CD4-positive, alpha-beta T cell (primary cell): Measurements from ENCODE around the gene CCDC183. TPM values are rescaled to one million over a fixed set of nuclear protein-coding genes. Genes with fewer than 3 reads are reported as not detected.

Experiments
- ATAC-seq: fragments of 200-7000 bp; cut with Tn5 transposase; one replicate; pipeline ENCODE4 v1.10.0; 2022; ENCODE audit warnings: mild to moderate bottlenecking; ENCODE audit not compliant: poor library complexity
- CTCF ChIA-PET: fragments of 350-600 bp; sonication (Branson Sonifier 250); formaldehyde crosslinking; loops from one replicate; lab custom pipeline; 2021; ENCODE audit warnings: antibody characterized with exemption, inconsistent platforms; lab: Charles Lee
- POLR2A ChIA-PET: fragments of 350-600 bp; sonication (Branson Sonifier 250); formaldehyde crosslinking; loops from one replicate; lab custom pipeline; 2021; ENCODE audit warnings: antibody characterized with exemption, inconsistent platforms; lab: Charles Lee
- DNase-seq, 14 experiments: peaks; one replicate each; pipeline ENCODE4 v3.0.0-alpha.2; 2013 to 2020; ENCODE audit warnings: mixed read lengths in 2 of 14
- H3K27ac ChIP-seq, 2 donors: one replicate each; pipeline versions ENCODE4 v1.5.1 to v1.7.0; 2013; ENCODE audit warnings: low read length in 2 of 2, low read depth in 1 of 2, mild to moderate bottlenecking in 1 of 2
- H3K27me3 ChIP-seq, 2 experiments: 1 replicate in 1 of 2; 2 replicates in 1 of 2; pipeline versions ENCODE4 v1.6.1 to v1.7.0; 2013; ENCODE audit warnings: low read length in 2 of 2, control low read depth in 1 of 2, mild to moderate bottlenecking in 1 of 2, moderate library complexity in 1 of 2; ENCODE audit not compliant: insufficient read depth in 2 of 2, control insufficient read depth in 1 of 2
- H3K36me3 ChIP-seq: one replicate; pipeline ENCODE4 v1.6.1; 2013; ENCODE audit warnings: low read length, control low read depth; ENCODE audit not compliant: insufficient read depth
- H3K4me1 ChIP-seq: one replicate; pipeline ENCODE4 v1.6.1; 2013; ENCODE audit warnings: low read length, control low read depth; ENCODE audit not compliant: insufficient read depth
- H3K4me3 ChIP-seq: one replicate; pipeline ENCODE4 v1.5.1; 2013; ENCODE audit warnings: mild to moderate bottlenecking, low read length, moderate library complexity
- H3K9me3 ChIP-seq, 2 experiments: 1 replicate in 1 of 2; 2 replicates in 1 of 2; pipeline versions ENCODE4 v1.6.1 to v1.7.0; 2013; ENCODE audit warnings: low read length in 2 of 2, mild to moderate bottlenecking in 2 of 2, control low read depth in 1 of 2, moderate library complexity in 1 of 2; ENCODE audit not compliant: control insufficient read depth in 1 of 2, insufficient read depth in 1 of 2
- H3K27ac Mint-ChIP-seq: one replicate; pipeline ENCODE4 v1.8.0; 2020; ENCODE audit warnings: mixed read lengths
- H3K27me3 Mint-ChIP-seq: one replicate; pipeline ENCODE4 v1.8.0; 2021; ENCODE audit warnings: mixed read lengths
- H3K36me3 Mint-ChIP-seq: one replicate; pipeline ENCODE4 v1.8.0; 2021; ENCODE audit warnings: low read depth, mixed read lengths
- H3K4me1 Mint-ChIP-seq: one replicate; pipeline ENCODE4 v1.8.0; 2021; ENCODE audit warnings: low read depth, mixed read lengths
- H3K4me3 Mint-ChIP-seq: one replicate; pipeline ENCODE4 v1.8.0; 2020; ENCODE audit warnings: mild to moderate bottlenecking, mixed read lengths
- H3K9me3 Mint-ChIP-seq: one replicate; pipeline ENCODE4 v1.8.0; 2020; ENCODE audit warnings: mixed read lengths
- intact Hi-C, 2 experiments: fragments of 100-400 bp; cut with DNase I in 1 of 2; cut with micrococcal nuclease in 1 of 2; formaldehyde crosslinking; loops; one replicate each; pipeline versions ENCODE4 v1.15.1 to v1.9.0; 2023 to 2025; cut with DNase I, micrococcal nuclease
- total RNA-seq, 174 experiments: library from RNA in 2 of 174; stranded (reverse) in 2 of 174; gene quantifications; one replicate each; pipeline ENCODE4 v1.2.3 and lab custom pipeline; 2021 to 2026
- TF ChIP-seq, protein P1 (sequence below): fragments of 200-600 bp; IDR thresholded peaks from one replicate; pipeline ENCODE4 v1.8.0; 2022; ENCODE audit warnings: antibody characterized with exemption, mild to moderate bottlenecking

The CCDC183 gene
- total RNA-seq, 2 experiments from 2014 or later = 3.0 to 4.6 TPM

DNA sequence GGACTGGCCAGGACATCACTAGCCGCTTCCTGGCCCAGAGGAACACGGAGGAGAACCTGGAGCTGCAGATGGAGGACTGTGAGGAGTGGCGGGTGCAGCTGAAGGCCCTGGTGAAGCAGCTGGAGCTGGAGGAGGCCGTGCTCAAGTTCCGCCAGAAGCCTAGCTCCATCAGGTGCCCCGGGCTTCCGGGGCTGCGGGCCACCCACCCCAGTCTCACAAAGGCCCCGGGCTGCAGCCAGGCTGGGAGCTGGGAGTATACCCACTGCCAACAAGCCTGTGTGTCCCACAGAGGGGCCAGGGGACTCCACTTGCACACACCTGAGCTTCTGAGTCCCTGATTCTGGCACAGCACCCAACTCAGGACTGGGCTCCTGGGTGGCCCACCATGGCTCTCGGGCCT is 9.9 kb downstream of the CCDC183 start:
- ATAC-seq (no peak), DNase-seq (peak in 1 of 14 experiments; percentile 28)
- Mint-ChIP-seq H3K4me3 (peak overlapping the region; percentile 90), H3K4me1 (peaks cover 44% of the 10 kb centered on the region), H3K27me3 (no peaks in the 10 kb centered on the region), H3K27ac (peak overlapping the region; percentile 35), H3K9me3 (no peaks in the 10 kb centered on the region), H3K36me3 (peaks cover 14% of the 10 kb centered on the region)
- peaks cover 0 to 3% of the 10 kb centered on the region in 2 experiments for H3K27me3 ChIP-seq
- ChIA-PET POLR2A (interaction anchor here (1.4 to 3.9 kb wide), 3 partner anchors 14 to 223 kb away, joined by 4 to 30 read pairs (median 5); partner anchors contain the start of gene TMEM141), CTCF (interaction anchor here (1.2 to 3.8 kb wide), 2 partner anchors 36 to 229 kb away, joined by 3 to 18 read pairs; partner anchors contain the start of gene AJM1)
- no peak overlapping the region for H3K4me3 ChIP-seq
- intact Hi-C loops = loop anchor here (5.0 to 10.0 kb wide), 4 partner anchors 41 to 401 kb away; partner anchors contain the start of genes PHPT1 (in 1 of the 2), SNAPC4 (in 1 of the 2) and TRAF2 (in 1 of the 2)
- H3K4me1 ChIP-seq = peaks cover 45% of the 10 kb centered on the region
- no peak overlapping the region for H3K27ac ChIP-seq
- H3K9me3 ChIP-seq = no peaks in the 10 kb centered on the region
- H3K36me3 ChIP-seq = peaks cover 10% of the 10 kb centered on the region
- TF ChIP-seq, protein P1, sequence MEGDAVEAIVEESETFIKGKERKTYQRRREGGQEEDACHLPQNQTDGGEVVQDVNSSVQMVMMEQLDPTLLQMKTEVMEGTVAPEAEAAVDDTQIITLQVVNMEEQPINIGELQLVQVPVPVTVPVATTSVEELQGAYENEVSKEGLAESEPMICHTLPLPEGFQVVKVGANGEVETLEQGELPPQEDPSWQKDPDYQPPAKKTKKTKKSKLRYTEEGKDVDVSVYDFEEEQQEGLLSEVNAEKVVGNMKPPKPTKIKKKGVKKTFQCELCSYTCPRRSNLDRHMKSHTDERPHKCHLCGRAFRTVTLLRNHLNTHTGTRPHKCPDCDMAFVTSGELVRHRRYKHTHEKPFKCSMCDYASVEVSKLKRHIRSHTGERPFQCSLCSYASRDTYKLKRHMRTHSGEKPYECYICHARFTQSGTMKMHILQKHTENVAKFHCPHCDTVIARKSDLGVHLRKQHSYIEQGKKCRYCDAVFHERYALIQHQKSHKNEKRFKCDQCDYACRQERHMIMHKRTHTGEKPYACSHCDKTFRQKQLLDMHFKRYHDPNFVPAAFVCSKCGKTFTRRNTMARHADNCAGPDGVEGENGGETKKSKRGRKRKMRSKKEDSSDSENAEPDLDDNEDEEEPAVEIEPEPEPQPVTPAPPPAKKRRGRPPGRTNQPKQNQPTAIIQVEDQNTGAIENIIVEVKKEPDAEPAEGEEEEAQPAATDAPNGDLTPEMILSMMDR = no peak

DNA sequence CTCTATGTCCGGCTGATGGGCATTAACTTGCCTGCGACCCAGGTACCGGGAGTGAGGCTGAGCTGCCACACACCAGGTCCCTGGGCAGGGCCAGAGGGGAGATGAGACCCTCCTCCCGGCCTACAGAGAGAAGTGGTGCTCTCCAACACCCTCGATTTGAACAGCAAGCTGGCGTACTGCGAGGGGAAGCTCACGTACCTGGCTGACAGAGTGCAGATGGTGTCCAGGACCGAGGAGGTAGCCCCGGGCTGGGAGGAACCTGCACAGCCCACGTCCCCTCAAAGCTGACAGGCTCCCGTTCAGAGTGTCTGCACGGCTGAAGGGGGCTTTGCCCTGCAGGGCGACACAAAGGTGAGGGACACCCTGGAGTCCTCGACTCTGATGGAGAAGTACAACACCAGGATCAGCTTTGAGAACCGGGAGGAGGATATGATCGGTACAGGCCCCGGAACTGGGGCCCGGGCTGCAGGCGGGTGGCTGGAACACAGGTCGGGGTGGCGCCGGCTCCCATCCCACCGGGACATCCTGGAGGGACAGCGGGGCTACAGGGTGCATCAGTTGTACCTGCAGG is 10.6 kb downstream of the CCDC183 start:
- peaks cover 47% of the 10 kb centered on the region for H3K4me1 ChIP-seq
- TF ChIP-seq, protein P1 = no peak
- intact Hi-C loops = loop anchor here (1.0 to 10.0 kb wide), 5 partner anchors 41 to 402 kb away; partner anchors contain the start of genes PHPT1 (in 2 of the 2), SNAPC4 (in 1 of the 2) and TRAF2 (in 1 of the 2)
- H3K9me3 ChIP-seq = no peaks in the 10 kb centered on the region
- H3K27me3 ChIP-seq = peaks cover 0 to 3% of the 10 kb centered on the region in 2 experiments
- Mint-ChIP-seq H3K27ac (peak overlapping the region; percentile 81), H3K4me3 (peak overlapping the region; percentile 90), H3K27me3 (no peaks in the 10 kb centered on the region), H3K9me3 (no peaks in the 10 kb centered on the region), H3K4me1 (peaks cover 41% of the 10 kb centered on the region), H3K36me3 (peaks cover 15% of the 10 kb centered on the region)
- ChIA-PET CTCF (interaction anchor here (1.2 to 3.8 kb wide), 4 partner anchors 15 to 229 kb away, joined by 3 to 18 read pairs (median 4); partner anchors contain the start of genes AJM1 and TMEM141), POLR2A (interaction anchor here (0.7 to 3.9 kb wide), 11 partner anchors 8 to 289 kb away, joined by 3 to 30 read pairs (median 5); partner anchors contain the start of genes AJM1, MAN1B1, TMEM141 and TRAF2)
- peak overlapping the region; percentile 44 to 81 for H3K27ac ChIP-seq
- peak in 1 of 14 experiments; percentile 36 for DNase-seq
- ATAC-seq = no peak
- peak overlapping the region; percentile 68 for H3K4me3 ChIP-seq
- peaks cover 10% of the 10 kb centered on the region for H3K36me3 ChIP-seq

DNA sequence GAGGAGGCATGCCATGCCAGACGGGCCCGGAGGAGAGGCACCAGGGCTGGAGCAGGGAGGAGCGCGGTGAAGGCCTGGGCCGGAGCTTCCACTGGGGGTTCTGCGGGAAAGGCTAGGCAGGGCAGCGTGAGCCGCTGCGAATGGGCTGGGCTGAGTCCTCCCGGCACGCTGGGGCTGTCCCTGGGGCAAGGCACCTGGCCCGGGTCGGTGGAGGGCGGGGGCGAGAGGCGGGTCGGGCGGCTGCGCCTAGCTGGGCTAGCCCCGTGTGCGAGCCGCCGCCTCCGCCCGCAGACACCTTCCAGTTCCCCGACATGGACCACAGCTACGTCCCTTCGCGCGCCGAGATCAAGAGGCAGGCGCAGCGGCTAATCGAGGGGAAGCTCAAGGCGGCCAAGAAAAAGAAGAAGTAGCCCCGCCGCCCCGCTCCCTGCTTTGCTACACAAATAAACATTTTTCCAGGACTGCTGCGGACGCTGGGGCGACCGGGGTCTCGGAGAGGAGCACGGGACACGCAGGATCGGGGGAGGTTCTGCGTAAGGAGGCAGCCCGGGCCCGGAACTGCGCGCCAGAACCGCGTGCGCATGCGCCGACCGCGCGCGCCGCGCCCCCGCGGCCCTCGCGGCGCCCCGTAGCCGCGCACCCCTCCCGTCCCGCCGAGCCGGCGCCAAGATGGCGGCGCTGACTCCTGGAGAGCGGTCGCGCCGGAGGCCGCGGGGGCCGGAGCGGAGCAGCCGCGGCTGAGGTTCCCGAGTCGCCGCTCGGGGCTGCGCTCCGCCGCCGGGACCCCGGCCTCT is 11.3 kb downstream of the CCDC183 start, which contains the start of gene RABL6:
RABL6 (plus strand) TSS at position 668 of the 794 bp plus-strand sequence. CDS start 249 bp downstream, outside the sequence.
- Histone ChIP-seq H3K9me3 (no peaks in the 10 kb centered on the region), H3K36me3 (peaks cover 10% of the 10 kb centered on the region), H3K27me3 (no peaks in the 10 kb centered on the region), H3K4me3 (peak within 1 kb of the TSS; percentile 68), H3K4me1 (peaks cover 49% of the 10 kb centered on the region), H3K27ac (peak within 1 kb of the TSS; percentile 53 to 81)
- ChIA-PET CTCF (interaction anchor here (1.2 to 3.8 kb wide), 4 partner anchors 15 to 228 kb away, joined by 3 to 18 read pairs (median 4); partner anchors contain the start of genes AJM1 and TMEM141), POLR2A (interaction anchor here (0.7 to 3.9 kb wide), 12 partner anchors 9 to 288 kb away, joined by 3 to 30 read pairs (median 4); partner anchors contain the start of genes AJM1, MAN1B1, TMEM141 and TRAF2)
- intact Hi-C loops = loop anchor here (1.0 to 10.0 kb wide), 6 partner anchors 33 to 403 kb away; partner anchors contain the start of genes PHPT1 (in 2 of the 2), SNAPC4 (in 1 of the 2) and TRAF2 (in 1 of the 2)
- Mint-ChIP-seq H3K4me1 (peaks cover 37% of the 10 kb centered on the region), H3K9me3 (no peaks in the 10 kb centered on the region), H3K27ac (peak within 1 kb of the TSS; percentile 81), H3K27me3 (no peaks in the 10 kb centered on the region), H3K36me3 (peaks cover 15% of the 10 kb centered on the region), H3K4me3 (peak within 1 kb of the TSS; percentile 90)
- ATAC-seq (peak; percentile 88), DNase-seq (peak; percentile 60 to 94 (median 78))
- TF ChIP-seq, protein P1 = no peak
